HEK293T (cell line): ENCODE data around the gene USE1.

Source experiments
- BHLHE40 ChIP-seq: fragments of 450-650 bp; IDR thresholded peaks from 2 replicates; pipeline ENCODE4 v1.6.1; 2016; ENCODE audit warnings: mild to moderate bottlenecking, moderate library complexity, borderline replicate concordance
- HDGF ChIP-seq: fragments of 450-650 bp; IDR thresholded peaks from 2 replicates; pipeline ENCODE4 v1.6.1; 2017; ENCODE audit warnings: antibody characterized with exemption, borderline replicate concordance
- NFRKB ChIP-seq: fragments of 450-650 bp; IDR thresholded peaks from 2 replicates; pipeline ENCODE4 v1.6.1; 2016; ENCODE audit warnings: mild to moderate bottlenecking, moderate library complexity
- PKNOX1 ChIP-seq: fragments of 450-650 bp; IDR thresholded peaks from 2 replicates; pipeline ENCODE4 v1.6.1; 2016
- SP1 ChIP-seq: fragments of 450-650 bp; IDR thresholded peaks from 2 replicates; pipeline ENCODE4 v1.6.1; 2017
- SUZ12 ChIP-seq: fragments of 450-650 bp; IDR thresholded peaks from 2 replicates; pipeline ENCODE4 v1.6.1; 2016; ENCODE audit warnings: mild to moderate bottlenecking

- no peak for TF ChIP-seq BHLHE40
- TF ChIP-seq HDGF: no peak
- TF ChIP-seq NFRKB: no peak
- TF ChIP-seq SUZ12: no peak
- TF ChIP-seq SP1: no peak
- no peak for TF ChIP-seq PKNOX1
Observed at GRCh38 chr19:17205237-17206140, 9.7 kb upstream of the USE1 start.
